Measurements from ENCODE around the gene TMEM141.
"Not testable (repeated sequence)": the region's sequence is repeated elsewhere in the genome, so short reads cannot be mapped to it uniquely, and the experiment has no call there.

TMEM141 gene

GRCh38 chr9:136760424-136760823 lies 30.7 kb upstream of the TMEM141 start:
- no peak for TF ChIP-seq CTCF (IDR thresholded peaks at IDR 0.05; ENCODE audit: control insufficient read depth, extremely low read depth, insufficient read depth)
- no peak overlapping the region for H3K4me3 ChIP-seq (ENCODE audit: low read depth, low read length)
- DNase-seq (ENCODE audit: low read depth), result no peak

- not testable (repeated sequence) for H3K4me3 ChIP-seq (ENCODE audit: low read depth, low read length); DNase-seq (ENCODE audit: low read depth)
- peak; percentile 75 for TF ChIP-seq CTCF (IDR thresholded peaks at IDR 0.05; ENCODE audit: control insufficient read depth, extremely low read depth, insufficient read depth)
These were observed 30.2 kb upstream of the TMEM141 start for GRCh38 chr9:136760834-136761544.

- H3K4me3 ChIP-seq (ENCODE audit: low read depth, low read length), result no peak overlapping the region
- TF ChIP-seq CTCF (IDR thresholded peaks at IDR 0.05; ENCODE audit: control insufficient read depth, extremely low read depth, insufficient read depth), result no peak
- DNase-seq (ENCODE audit: low read depth), result no peak
These were observed 29.6 kb upstream of the TMEM141 start for GRCh38 chr9:136761545-136761981.

- no peak overlapping the region for H3K4me3 ChIP-seq (ENCODE audit: low read depth, low read length)
- TF ChIP-seq CTCF (IDR thresholded peaks at IDR 0.05; ENCODE audit: control insufficient read depth, extremely low read depth, insufficient read depth), result no peak
- DNase-seq (ENCODE audit: low read depth), result no peak
These were observed 28.9 kb upstream of the TMEM141 start for GRCh38 chr9:136762221-136762691.

GRCh38 chr9:136762915-136763648 lies 28.1 kb upstream of the TMEM141 start:
- no peak for DNase-seq (ENCODE audit: low read depth)
- TF ChIP-seq CTCF (IDR thresholded peaks at IDR 0.05; ENCODE audit: control insufficient read depth, extremely low read depth, insufficient read depth), result no peak
- no peak overlapping the region for H3K4me3 ChIP-seq (ENCODE audit: low read depth, low read length)

- no peak overlapping the region for H3K4me3 ChIP-seq (ENCODE audit: low read depth, low read length)
- DNase-seq (ENCODE audit: low read depth), result no peak
- no peak for TF ChIP-seq CTCF (IDR thresholded peaks at IDR 0.05; ENCODE audit: control insufficient read depth, extremely low read depth, insufficient read depth)
These were observed 27.5 kb upstream of the TMEM141 start for GRCh38 chr9:136763649-136764035.
